HG03060 (cell line): ENCODE data around the gene ILDR1.
"Not testable (repeated sequence)": the region's sequence is repeated elsewhere in the genome, so short reads cannot be mapped to it uniquely, and the experiment has no call there.

Source experiments
- ATAC-seq: cut with Tn5 transposase; IDR thresholded peaks from one replicate; pipeline ENCODE4 v1.9.1; 2021; ENCODE audit warnings: low read depth, moderate number of reproducible peaks; ENCODE audit not compliant: unreplicated experiment

The ILDR1 gene

GRCh38 chr3:122021811-122022401 lies at the start of gene ILDR1:
Gene ILDR1, minus strand, starts transcription at chr3:122022247. Its CDS starts 170 bp downstream, at chr3:122022077.
- no peak for ATAC-seq

GRCh38 chr3:122067588-122068240 lies 45.7 kb upstream of the ILDR1 start:
- ATAC-seq = peak; percentile 29

- ATAC-seq = peak; percentile 67
Observed at GRCh38 chr3:122067214-122067550, 45.1 kb upstream of the ILDR1 start.

- ATAC-seq = no peak
Observed at GRCh38 chr3:122066331-122067213, 44.5 kb upstream of the ILDR1 start.

- ATAC-seq = no peak
Observed at GRCh38 chr3:122064326-122064725, 42.3 kb upstream of the ILDR1 start.

- no peak for ATAC-seq
Observed at GRCh38 chr3:122063908-122064307, 41.9 kb upstream of the ILDR1 start.

GRCh38 chr3:122060040-122060698 lies 38.1 kb upstream of the ILDR1 start:
- no peak for ATAC-seq

- ATAC-seq = no peak
Observed at GRCh38 chr3:122058294-122058693, 36.2 kb upstream of the ILDR1 start.

GRCh38 chr3:122057671-122058070 lies 35.6 kb upstream of the ILDR1 start:
- ATAC-seq = no peak

GRCh38 chr3:122055215-122055614 lies 33.2 kb upstream of the ILDR1 start, which contains the start of gene CD86:
Gene CD86, plus strand, starts transcription at chr3:122055362. Its CDS starts 128 bp downstream, at chr3:122055490.
- peak; percentile 93 for ATAC-seq

GRCh38 chr3:122052968-122053367 lies 30.9 kb upstream of the ILDR1 start:
- peak; percentile 32 for ATAC-seq

- ATAC-seq = not testable (repeated sequence)
Observed at GRCh38 chr3:122047773-122048172, 25.7 kb upstream of the ILDR1 start.

- ATAC-seq = not testable (repeated sequence)
Observed at GRCh38 chr3:122047296-122047695, 25.2 kb upstream of the ILDR1 start.

- no peak for ATAC-seq
Observed at GRCh38 chr3:122033023-122033422, 11.0 kb upstream of the ILDR1 start.

- no peak for ATAC-seq
Observed at GRCh38 chr3:122032531-122032930, 10.5 kb upstream of the ILDR1 start.

- ATAC-seq = no peak
Observed at GRCh38 chr3:122031123-122031468, 9.0 kb upstream of the ILDR1 start.

GRCh38 chr3:122030381-122031122 lies 8.5 kb upstream of the ILDR1 start:
- ATAC-seq = no peak

- ATAC-seq = peak; percentile 95
Observed at GRCh38 chr3:122025296-122025695, 3.2 kb upstream of the ILDR1 start.

- ATAC-seq = no peak
Observed at GRCh38 chr3:122024800-122025199, 2.8 kb upstream of the ILDR1 start.

GRCh38 chr3:122023335-122023910 lies 1.4 kb upstream of the ILDR1 start:
- ATAC-seq = no peak
